Duodenal mucosa (tissue), 2 donors: ENCODE data around the gene YJEFN3.
A peak's percentile ranks its signal among the peaks of the same experiment; 100 is the strongest.

Source experiments
- H3K27ac ChIP-seq: one replicate; pipeline ENCODE4 v1.7.0; 2013; ENCODE audit warnings: low read depth, low read length
- H3K27me3 ChIP-seq, 2 donors: one replicate each; pipeline ENCODE4 v1.7.0; 2013; ENCODE audit warnings: low read length in 2 of 2, control low read depth in 1 of 2; ENCODE audit not compliant: insufficient read depth in 2 of 2, control insufficient read depth in 1 of 2
- H3K36me3 ChIP-seq, 2 donors: one replicate each; pipeline ENCODE4 v1.7.0; 2013; ENCODE audit warnings: low read length in 2 of 2, control low read depth in 1 of 2; ENCODE audit not compliant: insufficient read depth in 2 of 2, control insufficient read depth in 1 of 2
- H3K4me1 ChIP-seq, 2 donors: one replicate each; pipeline ENCODE4 v1.7.0; 2013; ENCODE audit warnings: low read length in 2 of 2, control low read depth in 1 of 2; ENCODE audit not compliant: insufficient read depth in 2 of 2, control insufficient read depth in 1 of 2
- H3K4me3 ChIP-seq, 2 donors: one replicate each; pipeline ENCODE4 v1.7.0; 2013; ENCODE audit warnings: low read length in 2 of 2, low read depth in 1 of 2
- H3K9ac ChIP-seq, 2 donors: one replicate each; pipeline ENCODE4 v1.7.0; 2013; ENCODE audit warnings: low read length in 2 of 2, low read depth in 1 of 2
- H3K9me3 ChIP-seq, 2 donors: one replicate each; pipeline ENCODE4 v1.7.0; 2013; ENCODE audit warnings: low read length in 2 of 2, control low read depth in 1 of 2; ENCODE audit not compliant: control insufficient read depth in 1 of 2

Gene YJEFN3

DNA sequence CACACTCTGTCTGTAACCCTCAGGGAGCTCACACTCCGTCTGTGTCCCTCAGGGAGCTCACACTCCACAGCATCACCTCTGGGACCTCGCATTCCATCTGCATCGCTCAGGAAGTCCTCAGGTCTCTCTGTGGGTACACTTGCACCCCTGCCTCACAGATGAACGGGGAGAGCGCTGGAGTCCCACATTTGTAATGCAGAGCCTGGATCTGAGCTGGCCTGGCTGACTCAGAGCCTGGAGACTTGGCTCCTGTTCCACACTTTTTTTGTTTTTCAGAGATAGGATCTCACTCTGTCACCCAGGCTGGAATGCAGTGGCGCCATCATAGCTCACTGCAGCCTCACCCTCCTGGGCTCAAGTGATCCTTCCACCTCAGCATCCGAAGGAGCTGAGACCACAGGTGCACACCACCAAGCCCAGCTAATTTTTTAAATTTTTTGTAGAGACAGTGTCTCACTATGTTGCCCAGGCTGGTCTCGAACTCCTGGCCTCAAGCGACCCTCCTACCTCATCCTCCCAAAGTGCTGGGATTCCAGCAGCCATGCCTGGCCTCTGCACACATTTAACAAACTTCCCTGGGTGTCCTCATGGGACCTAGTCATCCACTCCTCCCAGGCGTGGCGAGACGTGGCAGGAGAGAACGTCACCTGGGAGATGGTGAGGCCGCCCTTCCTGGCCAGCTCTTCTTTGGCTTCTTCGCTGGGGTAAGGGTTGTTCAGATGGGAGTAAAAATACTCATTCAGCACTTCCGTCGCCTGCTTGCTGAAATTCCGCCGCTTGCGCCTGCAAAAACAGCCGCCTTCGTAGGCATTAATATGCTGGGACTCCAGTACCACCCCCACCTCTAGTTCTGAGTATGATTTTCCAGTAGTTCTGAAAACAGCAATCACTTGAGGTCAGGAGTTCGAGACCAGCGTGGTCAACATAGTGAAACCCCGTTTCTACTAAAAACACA is 40.4 kb downstream of the YJEFN3 start:
- H3K4me1 ChIP-seq: peaks cover 0 to 4% of the 10 kb centered on the region in 2 donors
- H3K36me3 ChIP-seq: no peaks in the 10 kb centered on the region
- H3K27ac ChIP-seq: no peak overlapping the region
- H3K27me3 ChIP-seq: no peaks in the 10 kb centered on the region
- H3K4me3 ChIP-seq: no peak overlapping the region
- H3K9me3 ChIP-seq: no peaks in the 10 kb centered on the region
- H3K9ac ChIP-seq: no peak overlapping the region

DNA sequence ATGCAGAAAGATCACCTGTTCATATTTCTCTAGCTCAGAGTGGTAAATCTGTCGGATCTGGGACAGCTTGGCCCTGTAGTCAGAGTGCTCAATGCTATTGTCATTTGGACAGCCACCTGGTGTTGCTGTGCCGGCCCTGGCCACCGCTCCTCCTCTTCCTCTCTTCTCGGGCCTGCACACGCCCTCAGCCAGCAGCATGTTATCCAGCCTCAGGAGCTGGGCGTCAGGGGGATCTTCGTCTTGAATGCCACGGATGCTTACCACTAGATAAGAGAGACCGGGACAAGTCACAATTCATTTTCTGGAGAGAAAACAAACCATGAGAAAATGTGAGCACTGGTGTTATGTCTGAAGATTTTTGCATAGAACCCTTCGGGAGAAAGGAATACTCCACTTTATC is 41.9 kb downstream of the YJEFN3 start:
- H3K36me3 ChIP-seq: no peaks in the 10 kb centered on the region

GRCh38 chr19:19571071-19571786 is 42.5 kb downstream of the YJEFN3 start:
- Histone ChIP-seq H3K36me3 (no peaks in the 10 kb centered on the region), H3K4me3 (no peak overlapping the region), H3K9me3 (no peaks in the 10 kb centered on the region), H3K27ac (no peak overlapping the region), H3K27me3 (no peaks in the 10 kb centered on the region), H3K9ac (no peak overlapping the region), H3K4me1 (peaks cover 0 to 1% of the 10 kb centered on the region in 2 donors)

More for the DNA sequence above, 41.9 kb downstream of the YJEFN3 start:
- H3K4me3 ChIP-seq: no peak overlapping the region
- H3K9me3 ChIP-seq: no peaks in the 10 kb centered on the region
- no peak overlapping the region for H3K27ac ChIP-seq
- H3K27me3 ChIP-seq: no peaks in the 10 kb centered on the region
- H3K9ac ChIP-seq: no peak overlapping the region
- H3K4me1 ChIP-seq: peaks cover 0 to 4% of the 10 kb centered on the region in 2 donors

DNA sequence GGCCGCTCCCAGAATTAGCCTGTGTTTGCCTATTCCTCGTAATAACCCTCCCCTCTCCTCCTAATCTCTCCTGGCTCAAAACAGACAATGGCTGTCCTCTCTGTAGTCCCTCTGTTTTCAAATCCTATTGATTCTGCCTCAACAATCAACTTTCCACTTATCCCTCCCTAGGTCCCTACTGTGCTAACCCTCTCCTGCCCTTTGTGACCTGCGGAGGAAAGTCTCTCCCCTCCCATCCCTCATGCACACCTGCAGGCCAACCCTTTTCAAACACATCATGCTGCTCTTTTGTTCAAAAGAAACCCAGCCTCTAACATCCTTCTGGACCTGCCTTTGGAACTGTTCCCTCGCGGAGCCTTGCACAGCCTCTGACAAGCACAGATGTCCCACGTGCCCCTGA is 46.7 kb downstream of the YJEFN3 start:
- no peak overlapping the region for H3K27ac ChIP-seq
- no peaks in the 10 kb centered on the region for H3K9me3 ChIP-seq
- H3K4me1 ChIP-seq: peaks cover 4 to 9% of the 10 kb centered on the region in 2 donors
- H3K36me3 ChIP-seq: no peaks in the 10 kb centered on the region
- H3K9ac ChIP-seq: no peak overlapping the region
- H3K4me3 ChIP-seq: no peak overlapping the region
- no peaks in the 10 kb centered on the region for H3K27me3 ChIP-seq

DNA sequence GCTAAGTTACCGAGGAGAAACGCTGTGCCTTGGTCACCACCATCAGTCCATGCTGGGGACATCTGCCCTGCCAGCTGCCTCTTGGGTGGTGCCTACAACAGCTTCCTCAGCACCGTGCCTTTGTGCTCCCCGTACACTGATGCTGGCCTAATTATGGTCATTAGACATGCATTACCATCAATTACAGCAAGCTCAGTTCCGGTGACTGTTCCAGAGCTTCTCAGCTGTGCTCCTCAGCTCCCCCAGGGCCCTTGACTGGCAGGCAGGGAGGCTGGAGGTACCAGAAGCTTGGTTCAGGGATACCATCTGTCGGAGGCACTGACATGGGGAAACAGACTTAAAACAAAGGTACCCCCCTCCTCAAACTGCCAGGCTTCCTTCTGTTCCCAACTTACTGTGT is 49.5 kb downstream of the YJEFN3 start:
- H3K4me3 ChIP-seq: no peak overlapping the region
- H3K27me3 ChIP-seq: no peaks in the 10 kb centered on the region
- H3K36me3 ChIP-seq: no peaks in the 10 kb centered on the region
- H3K4me1 ChIP-seq: peaks cover 13 to 22% of the 10 kb centered on the region in 2 donors
- no peak overlapping the region for H3K27ac ChIP-seq
- H3K9ac ChIP-seq: no peak overlapping the region
- H3K9me3 ChIP-seq: no peaks in the 10 kb centered on the region

DNA sequence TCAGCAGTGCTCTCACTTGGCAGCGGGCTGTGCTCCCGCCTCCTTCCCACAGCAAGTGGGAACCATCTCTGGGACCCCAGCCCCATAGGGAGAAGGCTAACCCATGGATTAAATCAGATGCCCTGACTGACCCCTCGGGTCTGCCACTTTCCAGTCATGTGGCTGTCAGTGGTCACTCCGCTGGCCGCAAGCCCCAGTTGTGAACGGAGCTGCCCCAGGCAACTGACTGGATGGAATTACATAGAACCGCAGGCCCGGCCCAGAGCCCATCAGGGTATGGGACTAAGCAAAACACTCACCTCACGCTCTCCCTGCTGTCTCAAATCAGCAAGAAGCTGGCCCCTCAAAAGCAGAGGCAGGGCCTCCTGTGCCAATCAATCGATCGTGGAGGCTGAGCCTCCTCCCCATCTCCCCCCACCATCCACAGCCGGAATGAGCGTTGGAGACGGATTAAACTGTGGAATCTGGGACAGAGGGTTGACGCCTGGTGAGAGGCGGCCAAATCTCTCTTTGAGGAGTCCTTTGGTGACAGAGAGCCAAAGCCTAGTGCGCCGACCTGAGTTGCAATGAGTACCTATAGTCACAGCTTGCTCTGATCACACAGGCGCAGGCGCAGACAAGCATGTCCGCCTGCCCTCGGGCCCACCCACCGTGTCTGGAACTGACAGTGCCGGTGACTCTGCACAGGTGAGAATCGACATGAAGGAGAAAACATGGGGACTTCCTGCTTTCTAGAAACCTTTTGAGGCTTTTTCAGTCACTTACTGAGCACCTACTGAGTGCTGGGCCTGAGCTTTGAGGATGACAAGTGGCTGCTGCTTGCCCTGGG is 51.0 kb downstream of the YJEFN3 start:
- no peak overlapping the region for H3K9ac ChIP-seq
- H3K27me3 ChIP-seq: no peaks in the 10 kb centered on the region
- no peaks in the 10 kb centered on the region for H3K36me3 ChIP-seq
- peaks cover 13 to 22% of the 10 kb centered on the region in 2 donors for H3K4me1 ChIP-seq
- H3K4me3 ChIP-seq: no peak overlapping the region
- peak overlapping the region; percentile 30 for H3K27ac ChIP-seq
- no peaks in the 10 kb centered on the region for H3K9me3 ChIP-seq

DNA sequence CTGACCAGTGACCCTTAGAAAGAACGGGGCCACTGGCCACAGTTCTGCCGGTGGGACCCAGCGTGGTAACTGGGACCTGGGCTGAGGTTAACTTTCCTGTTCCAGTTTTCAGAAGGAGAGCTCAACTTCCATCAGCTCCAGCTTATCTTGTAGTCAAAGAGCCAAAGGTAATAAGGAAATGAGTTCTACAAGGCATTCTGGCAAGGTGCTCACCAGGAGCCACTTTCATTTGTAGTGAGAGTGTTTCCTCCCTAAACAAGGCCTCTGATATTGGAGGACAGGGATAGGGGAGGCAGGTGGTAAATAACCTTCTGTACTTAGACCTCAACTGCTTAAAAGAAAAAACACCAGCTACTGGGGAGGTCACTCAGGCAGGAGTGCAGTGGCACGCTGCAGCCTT is 51.7 kb downstream of the YJEFN3 start:
- Histone ChIP-seq H3K4me3 (no peak overlapping the region), H3K36me3 (no peaks in the 10 kb centered on the region), H3K4me1 (peaks cover 13 to 28% of the 10 kb centered on the region in 2 donors), H3K27me3 (no peaks in the 10 kb centered on the region), H3K9me3 (no peaks in the 10 kb centered on the region), H3K9ac (no peak overlapping the region), H3K27ac (peak overlapping the region; percentile 30)

DNA sequence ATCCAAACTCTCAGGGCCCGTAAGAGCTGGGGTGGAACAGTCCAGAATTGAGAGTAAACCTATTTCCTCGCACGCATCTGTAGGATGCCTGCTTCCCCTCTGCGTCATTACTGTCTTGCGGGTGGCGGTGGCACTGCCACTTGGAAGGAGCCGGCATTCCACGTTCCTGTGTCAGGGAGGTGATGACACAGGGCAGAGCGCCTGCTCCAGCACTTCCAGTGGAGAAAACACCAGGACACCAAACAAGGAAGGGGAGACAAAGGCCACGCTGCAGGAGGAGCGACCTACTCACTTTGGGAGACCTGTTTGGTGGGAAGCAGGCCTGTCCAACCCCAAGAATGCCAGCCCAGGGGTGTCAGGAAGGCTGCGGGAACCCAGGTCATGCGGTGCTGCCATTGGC is 52.7 kb downstream of the YJEFN3 start:
- H3K9ac ChIP-seq: no peak overlapping the region
- H3K9me3 ChIP-seq: no peaks in the 10 kb centered on the region
- H3K4me1 ChIP-seq: peaks cover 13 to 28% of the 10 kb centered on the region in 2 donors

GRCh38 chr19:19582471-19582870 is 53.8 kb downstream of the YJEFN3 start:
- Histone ChIP-seq H3K4me1 (peaks cover 13 to 28% of the 10 kb centered on the region in 2 donors), H3K36me3 (no peaks in the 10 kb centered on the region), H3K9ac (no peak overlapping the region), H3K27me3 (no peaks in the 10 kb centered on the region), H3K27ac (no peak overlapping the region), H3K9me3 (no peaks in the 10 kb centered on the region), H3K4me3 (no peak overlapping the region)

More for the DNA sequence above, 52.7 kb downstream of the YJEFN3 start:
- Histone ChIP-seq H3K27ac (no peak overlapping the region), H3K4me3 (no peak overlapping the region), H3K27me3 (no peaks in the 10 kb centered on the region), H3K36me3 (no peaks in the 10 kb centered on the region)
